ENCODE results near the gene CCIN. TPM values are rescaled to one million over a fixed set of nuclear protein-coding genes. Genes with fewer than 3 reads are reported as not detected.
A peak's percentile ranks its signal among the peaks of the same experiment; 100 is the strongest.

The CCIN gene
- total RNA-seq, 1 donor from 2014 or later, result not detected

- no peak for ATAC-seq
Observed at GRCh38 chr9:36141288-36141687, 27.9 kb upstream of the CCIN start.

- no peak for ATAC-seq
Observed at GRCh38 chr9:36141761-36142160, 27.4 kb upstream of the CCIN start.

GRCh38 chr9:36142510-36143244 is 26.5 kb upstream of the CCIN start:
- no peak for ATAC-seq

- no peak for ATAC-seq
Observed at GRCh38 chr9:36143245-36143641, 25.9 kb upstream of the CCIN start.

GRCh38 chr9:36144309-36145232 is 24.6 kb upstream of the CCIN start:
- ATAC-seq, result peak; percentile 40

- ATAC-seq, result no peak
Observed at GRCh38 chr9:36145970-36146369, 23.2 kb upstream of the CCIN start.

- ATAC-seq, result no peak
Observed at GRCh38 chr9:36146651-36147050, 22.5 kb upstream of the CCIN start.

- no peak for ATAC-seq
Observed at GRCh38 chr9:36147441-36148175, 21.6 kb upstream of the CCIN start.

- ATAC-seq, result no peak
Observed at GRCh38 chr9:36148311-36149051, 20.7 kb upstream of the CCIN start.

- ATAC-seq, result no peak
Observed at GRCh38 chr9:36149197-36149596, 20.0 kb upstream of the CCIN start.

- ATAC-seq, result no peak
Observed at GRCh38 chr9:36150574-36151315, 18.4 kb upstream of the CCIN start.

GRCh38 chr9:36151316-36152210 is 17.6 kb upstream of the CCIN start:
- ATAC-seq, result peak; percentile 64

GRCh38 chr9:36152741-36153438 is 16.3 kb upstream of the CCIN start:
- ATAC-seq, result no peak

- ATAC-seq, result no peak
Observed at GRCh38 chr9:36153746-36154145, 15.4 kb upstream of the CCIN start.

GRCh38 chr9:36154331-36154952 is 14.7 kb upstream of the CCIN start:
- ATAC-seq, result no peak

GRCh38 chr9:36156116-36156515 is 13.1 kb upstream of the CCIN start:
- ATAC-seq, result no peak

- no peak for ATAC-seq
Observed at GRCh38 chr9:36158122-36158521, 11.1 kb upstream of the CCIN start.

- ATAC-seq, result no peak
Observed at GRCh38 chr9:36158917-36159316, 10.3 kb upstream of the CCIN start.

- peak; percentile 66 for ATAC-seq
Observed at GRCh38 chr9:36159509-36159908, 9.7 kb upstream of the CCIN start.

Measured in esophagus mucosa (tissue), 1 donor.